ENCODE data around the gene CYP4F22.
"Not testable (repeated sequence)": the region's sequence is repeated elsewhere in the genome, so short reads cannot be mapped to it uniquely, and the experiment has no call there.

Gene CYP4F22

DNA sequence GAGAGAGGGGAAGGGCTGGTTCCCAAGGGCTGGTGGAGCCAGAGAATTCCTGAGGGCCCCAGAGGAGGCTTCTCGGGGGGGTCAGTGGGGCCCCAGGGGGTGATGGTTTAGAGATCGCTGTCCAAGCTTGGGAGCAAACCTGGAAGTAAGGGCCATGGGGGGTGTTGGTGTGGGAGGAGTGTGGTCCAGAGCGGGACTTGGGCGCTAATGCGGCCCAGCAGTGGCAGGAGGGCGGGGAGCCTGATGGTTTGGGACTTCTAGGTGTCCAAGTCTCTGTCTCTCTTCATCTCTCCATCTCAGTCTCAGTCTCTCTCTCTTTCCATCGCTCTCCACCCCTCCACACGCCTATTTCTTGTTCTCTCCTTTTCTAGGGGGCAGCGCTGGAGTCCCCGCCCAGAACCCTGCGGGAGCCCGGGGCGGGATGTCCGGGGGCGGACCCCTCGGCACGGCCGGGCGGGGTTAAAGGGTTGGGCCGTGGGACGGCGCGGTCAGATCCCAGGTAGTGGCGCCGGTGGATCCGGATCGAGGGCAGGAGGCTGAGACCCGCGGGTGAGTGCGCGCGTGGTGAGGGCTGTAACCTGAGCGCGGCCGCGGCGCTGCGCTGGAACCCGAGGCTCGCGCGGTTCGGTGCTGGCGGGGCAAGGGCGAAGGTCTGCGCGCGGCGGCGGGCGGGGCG, at the start of gene CYP4F22:
Gene CYP4F22 (plus strand): TSS at position 491 of the 676 bp plus-strand sequence. CDS start 16,812 bp downstream, outside the sequence.
- DNase-seq: peak; percentile 17

DNA sequence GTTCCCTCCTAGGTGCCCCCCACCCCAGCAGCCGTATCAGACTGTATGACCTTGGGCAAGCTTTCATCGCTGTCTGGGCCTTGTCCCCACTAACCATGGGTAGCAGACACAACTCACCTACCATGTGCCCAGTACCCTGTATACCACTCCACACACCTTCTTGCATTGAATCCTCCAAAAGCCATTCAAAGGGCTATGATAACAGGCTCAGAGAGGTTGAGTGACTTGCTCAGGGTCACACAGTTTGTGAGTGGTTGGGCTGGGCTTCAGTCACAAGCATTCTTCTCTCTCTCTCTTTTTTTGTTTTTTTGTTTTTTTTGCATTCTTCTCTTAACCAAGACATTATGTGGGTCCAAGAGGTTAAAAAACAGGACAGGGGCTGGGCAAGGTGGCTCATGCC, 46.6 kb upstream of the CYP4F22 start:
- no peak for DNase-seq

DNA sequence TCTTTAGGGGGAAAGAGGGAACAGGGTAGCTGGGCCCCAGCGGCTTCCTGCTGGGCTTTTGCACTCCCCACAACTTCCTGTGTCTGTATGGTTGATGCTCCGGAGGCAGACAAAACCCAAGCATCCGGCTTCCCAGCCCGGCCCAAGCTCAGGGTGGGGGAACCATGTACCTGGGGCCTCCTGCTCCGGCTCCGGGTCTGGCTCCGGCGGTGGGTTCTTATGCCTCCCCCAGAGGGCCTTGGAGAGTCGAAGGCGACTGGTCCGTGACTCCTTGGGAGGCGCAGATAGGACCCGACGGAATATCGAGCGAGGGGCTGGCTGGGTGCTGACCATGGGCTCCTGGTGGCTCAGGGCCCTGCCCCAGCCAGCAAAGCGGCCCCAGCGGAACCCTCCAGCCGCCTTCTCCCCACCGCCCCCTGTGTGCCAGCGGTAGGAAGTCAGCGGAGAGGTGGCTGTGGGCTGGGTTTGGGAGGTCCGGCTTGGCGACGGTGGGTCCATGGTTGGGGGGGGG, 44.4 kb upstream of the CYP4F22 start:
- DNase-seq: peak; percentile 79

DNA sequence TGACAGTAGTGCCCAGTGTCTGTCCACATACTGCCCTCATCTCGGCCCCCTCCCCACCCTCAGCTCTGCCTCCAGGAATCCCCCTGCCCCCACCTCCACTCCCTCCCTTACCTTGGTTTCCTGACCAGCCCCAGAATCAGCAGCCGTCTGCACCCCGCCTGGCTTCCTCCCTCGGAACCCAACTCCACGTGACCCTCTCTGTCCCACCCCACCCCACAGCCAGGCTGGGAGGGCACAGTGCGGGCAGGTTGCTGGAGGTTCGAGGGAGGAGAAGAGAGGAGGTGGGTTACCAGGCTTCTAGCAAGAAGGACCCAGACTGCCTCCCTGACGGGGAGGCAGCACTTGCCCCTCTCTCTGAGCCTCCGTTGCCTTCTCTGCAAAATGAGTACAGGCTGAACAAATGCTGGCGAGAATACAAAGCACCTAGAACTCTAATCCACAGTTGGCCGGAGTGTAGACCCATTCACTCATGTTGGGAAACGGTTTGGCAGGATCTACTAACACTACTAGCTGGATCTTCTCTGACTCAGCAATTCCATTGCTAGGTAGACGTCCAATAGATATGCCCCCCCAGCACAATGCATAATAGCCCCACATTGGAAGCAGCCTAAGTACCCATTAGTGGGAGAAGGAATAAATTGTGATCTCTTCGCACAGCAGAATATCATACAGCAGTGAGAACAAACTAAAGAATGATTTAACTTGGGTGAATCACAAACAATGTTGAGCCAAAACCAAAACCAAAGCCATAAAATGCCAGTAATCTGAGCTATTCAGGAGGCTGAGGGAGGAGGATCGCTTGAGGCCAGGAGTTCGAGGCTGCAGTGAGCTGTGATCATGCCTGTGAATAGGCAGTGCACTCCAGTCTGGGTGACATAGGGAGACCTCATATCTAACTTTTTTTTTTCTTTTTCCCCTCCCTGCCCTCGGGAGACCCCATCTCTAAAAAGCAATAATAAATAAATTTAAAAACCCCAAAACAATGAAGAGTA, 43.6 kb upstream of the CYP4F22 start, which contains the start of gene RASAL3:
Gene RASAL3 (minus strand): TSS at position 151 of the 992 bp plus-strand sequence. CDS start 186 bp downstream, outside the sequence.
- DNase-seq: peak; percentile 67

DNA sequence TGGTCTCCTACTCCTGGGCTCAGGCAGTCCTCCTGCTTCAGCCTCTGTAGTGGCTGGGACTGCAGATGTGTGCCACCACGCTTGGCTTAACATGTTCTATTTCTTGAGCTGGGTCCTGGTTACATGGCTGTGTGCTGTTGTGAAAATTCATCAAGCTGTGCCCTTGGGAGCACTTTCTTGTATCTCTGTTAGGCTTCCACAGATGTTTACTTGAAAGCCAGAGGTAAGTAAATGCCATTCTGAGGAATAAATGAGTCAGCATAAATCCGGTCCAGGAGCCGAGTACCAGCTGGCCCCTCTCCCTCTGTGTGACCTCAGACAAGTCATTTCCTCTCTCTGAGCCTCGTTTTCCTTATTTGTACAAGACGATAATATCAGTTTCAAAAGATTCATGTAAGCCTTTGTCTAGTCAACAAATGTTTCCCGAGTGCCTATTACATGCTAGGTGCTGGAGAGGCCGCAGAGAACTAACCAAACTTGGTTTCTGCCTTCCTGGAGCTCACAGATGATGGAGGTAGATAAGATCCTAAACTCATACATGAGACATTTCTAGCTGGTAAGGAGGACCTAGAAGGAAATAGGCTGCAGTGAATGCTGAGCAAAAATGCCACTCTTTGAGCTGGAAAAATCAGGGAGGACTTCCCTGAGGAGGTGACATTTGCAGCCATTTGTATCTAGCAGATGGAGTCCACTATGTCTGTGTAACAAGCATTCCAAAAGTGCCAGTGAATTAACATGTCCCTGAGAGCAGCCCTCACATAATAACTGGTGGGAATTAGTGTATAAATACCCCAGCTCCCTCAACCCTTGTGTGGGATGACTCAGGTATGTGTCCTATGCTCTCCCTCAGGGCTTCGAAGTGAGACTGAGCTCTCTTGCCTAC, 41.2 kb upstream of the CYP4F22 start:
- peak; percentile 68 for DNase-seq

DNA sequence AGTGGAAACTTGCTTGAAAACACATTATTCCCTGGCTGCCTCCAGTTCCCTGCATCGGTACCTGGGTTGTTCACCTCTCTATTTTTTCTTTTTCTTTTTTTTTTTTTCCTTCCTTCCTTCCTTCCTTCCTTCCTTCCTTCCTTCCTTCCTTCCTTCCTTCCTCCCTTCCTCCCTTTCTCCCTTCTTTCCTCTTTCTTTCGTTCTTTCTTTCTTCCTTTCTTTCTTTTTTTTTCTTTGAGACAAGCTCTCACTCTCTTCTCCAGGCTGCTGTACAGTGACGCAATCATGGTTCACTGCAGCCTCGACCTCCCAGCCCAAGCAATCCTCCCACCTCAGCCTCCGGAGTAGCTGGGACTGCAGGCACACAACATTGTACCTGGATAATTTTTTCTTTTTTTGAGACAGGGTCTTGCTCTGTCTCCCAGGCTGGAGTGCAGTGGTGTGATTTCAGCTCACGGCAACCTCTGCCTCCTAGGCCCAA, 40.6 kb upstream of the CYP4F22 start:
- DNase-seq: no peak

DNA sequence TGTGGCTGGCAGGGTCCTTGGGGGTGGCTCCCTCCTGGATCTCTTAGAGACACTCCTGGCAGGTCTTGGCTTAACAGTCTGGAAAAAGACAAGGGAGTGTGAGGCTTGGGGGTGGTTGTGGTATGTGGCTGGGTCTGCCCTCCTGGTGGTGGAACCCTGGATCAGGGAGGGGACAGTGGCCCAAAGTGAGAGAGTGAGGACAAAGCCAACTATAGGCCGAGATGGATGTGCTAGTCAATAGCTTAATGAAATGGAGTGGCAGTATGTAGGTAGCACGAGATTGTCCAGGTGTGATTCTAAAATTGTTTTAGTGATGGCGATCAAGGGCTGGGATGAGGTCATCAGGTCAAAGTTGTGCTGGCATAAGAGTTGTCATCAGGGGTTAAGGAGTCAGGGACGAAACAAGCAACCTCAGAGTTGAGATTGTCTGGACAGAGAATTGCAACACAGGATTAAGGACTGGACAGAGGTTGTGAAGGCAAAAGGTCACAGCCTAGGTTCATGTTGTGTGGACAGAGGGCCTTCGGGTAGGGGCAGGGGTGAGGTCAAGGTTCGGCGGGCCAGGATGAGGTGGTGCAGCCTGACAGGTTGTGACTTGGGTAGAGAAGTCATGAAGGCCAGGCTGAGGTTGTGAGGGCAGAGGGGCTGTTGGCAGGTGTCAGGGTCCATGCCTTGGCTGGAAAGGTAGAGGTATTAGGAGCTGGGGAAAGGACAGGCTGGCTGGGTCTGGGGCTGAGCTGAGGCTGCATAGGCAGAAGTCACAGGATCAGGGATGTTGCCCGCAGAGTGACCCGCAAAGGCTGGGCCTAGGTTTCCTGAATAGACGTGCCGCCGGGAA, 39.4 kb upstream of the CYP4F22 start:
- no peak for DNase-seq

DNA sequence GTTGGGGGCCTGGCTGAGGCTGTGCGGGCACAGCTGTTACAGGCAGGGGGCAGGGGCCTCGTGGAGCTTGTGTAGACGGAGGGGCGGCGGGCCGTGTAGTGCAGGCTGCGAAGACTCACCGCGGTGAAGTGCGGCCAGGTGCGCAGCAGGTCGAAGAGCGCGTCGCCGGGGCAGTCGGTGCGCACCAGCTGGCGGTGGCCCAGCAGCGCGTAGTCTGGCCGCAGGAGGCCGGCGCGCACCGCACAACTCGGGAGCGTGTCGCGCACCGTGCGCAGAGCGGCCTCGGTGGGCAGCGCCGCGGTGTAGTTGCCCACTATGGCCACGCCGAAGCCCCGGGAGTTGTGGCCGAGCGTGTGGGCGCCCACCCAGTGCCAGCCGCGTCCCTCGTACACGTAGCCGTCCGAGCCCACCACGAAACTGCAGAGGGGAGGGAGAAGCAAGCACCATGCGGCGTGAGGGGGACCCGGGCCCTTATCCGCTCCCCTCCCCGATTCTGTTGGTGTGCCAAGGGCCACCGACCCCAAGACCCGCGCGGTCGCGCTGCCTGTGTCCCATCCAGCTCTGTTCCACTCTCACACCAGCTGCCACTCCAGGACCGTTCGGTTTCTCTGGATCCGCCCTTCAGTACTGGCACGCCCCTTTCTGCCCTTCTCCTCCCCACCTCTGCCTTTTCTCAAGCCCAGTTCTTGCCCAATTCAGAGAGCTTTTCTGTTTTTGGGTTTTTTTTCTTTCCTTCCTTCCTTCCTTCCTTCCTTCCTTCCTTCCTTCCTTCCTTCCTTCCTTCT, 38.6 kb upstream of the CYP4F22 start:
- DNase-seq: peak; percentile 34

DNA sequence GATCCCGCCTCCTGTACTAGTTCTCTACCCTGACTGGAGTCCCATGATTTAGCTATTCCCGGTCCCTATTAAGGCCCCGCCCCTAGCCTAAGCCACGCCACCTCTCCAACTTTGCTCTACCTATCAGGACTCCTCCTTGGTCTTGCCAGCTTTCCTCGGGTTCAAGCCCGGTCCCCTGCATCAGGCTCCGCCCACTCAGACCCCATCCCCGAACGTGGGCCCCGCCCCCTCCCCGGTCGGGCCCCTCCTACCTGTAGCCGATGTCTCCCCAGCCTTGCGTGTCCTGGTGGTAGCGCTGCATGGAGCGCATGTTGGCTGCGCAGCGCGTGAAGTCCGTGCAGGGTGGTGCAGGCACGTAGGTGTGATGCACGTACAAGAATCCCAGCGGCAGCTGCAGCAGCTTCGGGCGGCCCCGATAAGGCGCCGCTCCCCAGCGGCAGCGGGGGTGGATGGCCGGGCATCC, 36.7 kb upstream of the CYP4F22 start:
- no peak for DNase-seq

DNA sequence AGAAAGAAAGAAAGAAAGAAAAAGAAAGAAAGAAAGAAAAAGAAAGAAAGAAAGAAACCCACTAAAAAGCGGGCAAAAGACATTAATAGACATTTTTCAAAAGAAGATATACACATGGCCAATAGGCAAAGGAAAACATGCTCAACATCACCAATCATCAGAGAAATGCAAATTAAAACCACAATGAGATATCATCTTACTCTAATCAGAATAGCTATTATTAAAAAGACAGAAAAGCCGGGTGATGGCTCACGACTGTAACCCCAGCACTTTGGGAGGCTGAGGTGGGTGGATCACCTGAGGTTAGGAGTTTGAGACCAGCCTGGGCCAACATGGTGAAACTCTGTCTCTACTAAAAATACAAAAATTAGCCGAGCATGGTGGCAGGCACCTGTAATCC, 34.5 kb upstream of the CYP4F22 start:
- not testable (repeated sequence) for DNase-seq

DNA sequence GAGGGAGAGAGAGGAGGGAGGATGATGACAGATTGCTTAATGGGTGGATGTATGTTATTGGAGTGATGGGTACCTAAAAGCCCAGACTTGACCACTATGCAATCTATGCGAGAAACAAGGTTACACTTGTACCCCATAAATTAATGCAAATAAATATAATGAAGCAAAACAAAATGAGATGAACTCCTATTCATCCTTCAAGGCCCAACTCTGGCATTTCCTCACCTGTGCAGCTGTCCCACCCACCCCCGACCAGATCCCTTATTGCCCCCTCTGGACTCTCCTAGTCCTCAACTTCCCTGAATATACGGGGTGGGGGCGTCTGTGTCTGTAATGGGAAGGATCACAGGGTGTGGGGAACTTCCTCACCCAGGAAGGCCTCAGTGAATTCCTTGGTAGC, 33.2 kb upstream of the CYP4F22 start:
- DNase-seq: no peak

DNA sequence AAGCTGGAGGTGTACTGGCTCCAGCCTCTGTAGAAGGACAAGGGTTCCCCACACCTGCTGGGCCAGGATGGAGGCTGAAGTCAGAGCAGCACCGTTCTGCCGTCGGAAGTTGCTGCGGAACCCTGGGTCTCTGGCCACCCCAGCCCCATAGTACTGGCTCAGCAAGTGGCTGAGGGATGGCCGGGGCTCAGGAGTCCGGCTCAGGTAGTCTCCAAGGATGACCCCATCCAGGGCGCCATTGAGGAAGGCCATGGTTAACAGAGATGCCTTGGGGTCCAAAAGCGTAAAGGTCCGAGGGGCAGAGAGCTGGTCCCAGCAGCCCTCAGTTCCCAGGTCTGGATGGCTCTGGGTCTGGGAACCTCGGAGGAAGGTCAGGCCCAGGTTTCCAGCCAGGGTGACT, 32.7 kb upstream of the CYP4F22 start:
- DNase-seq: no peak

DNA sequence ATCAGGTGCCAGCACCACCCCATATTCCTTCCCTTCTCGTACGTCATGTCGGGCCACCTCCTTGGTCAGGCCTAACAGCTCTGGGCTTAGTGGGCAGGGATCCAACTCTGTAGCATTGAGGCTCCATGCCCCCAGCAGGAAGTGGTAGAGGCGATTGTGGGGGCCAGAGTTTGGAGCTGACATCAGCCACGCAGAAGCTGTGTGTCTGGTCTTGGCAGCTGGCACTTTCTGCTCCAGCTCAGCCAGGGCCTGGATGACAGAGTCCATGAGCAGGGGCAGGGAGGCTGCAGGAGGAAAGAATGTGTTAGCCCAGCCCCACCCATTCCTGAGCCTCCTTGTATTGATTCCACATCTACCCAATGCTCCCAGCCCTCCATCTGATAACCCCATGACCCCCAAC, 32.0 kb upstream of the CYP4F22 start:
- DNase-seq: no peak

DNA sequence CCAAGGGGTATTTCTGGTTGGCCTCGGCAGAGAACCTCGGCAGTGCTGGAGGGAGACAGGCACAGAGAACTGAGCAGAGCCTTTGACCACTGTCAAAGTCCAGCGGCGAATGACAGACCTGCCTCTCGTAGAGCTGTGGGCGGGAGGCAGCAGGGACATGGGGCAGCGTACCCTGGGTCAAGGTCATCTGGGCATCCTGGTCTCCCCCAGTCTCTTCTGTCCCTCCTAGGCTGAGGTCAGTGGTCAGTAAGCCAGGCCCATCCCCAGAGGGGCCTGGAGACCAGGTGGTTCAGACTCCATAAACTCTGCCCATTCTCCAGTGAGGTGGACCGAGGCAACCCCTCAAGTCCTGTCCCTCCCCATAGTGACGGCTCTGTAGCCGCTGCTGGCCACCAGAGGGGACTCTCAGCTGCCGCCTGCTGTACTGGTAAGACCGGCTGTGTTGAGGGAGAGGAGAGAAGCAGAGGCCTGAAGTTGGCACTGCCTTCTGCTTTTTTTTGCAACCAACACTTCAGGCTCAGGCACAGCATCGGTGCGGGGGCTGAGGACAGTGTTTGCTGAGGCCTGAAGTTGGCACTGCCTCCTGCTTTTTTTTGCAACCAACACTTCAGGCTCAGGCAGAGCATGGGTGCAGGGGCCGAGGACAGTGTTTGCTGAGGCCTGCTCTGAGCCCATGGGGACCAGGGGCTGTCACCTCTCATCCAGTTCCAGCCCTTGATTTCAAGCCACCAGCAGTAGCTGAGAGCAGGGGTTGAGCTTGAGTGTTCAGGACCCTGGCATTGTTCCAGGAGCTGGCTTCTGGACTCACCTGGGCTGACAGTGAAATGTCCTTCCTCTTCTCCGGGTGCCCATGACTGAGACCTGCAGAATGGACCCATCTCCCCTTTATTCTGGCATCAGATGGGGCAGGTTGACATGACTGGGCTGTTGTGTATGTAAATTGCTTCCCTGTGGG, 28.7 kb upstream of the CYP4F22 start, which contains the start of gene PGLYRP2:
Gene PGLYRP2 (minus strand): TSS at position 111 of the 955 bp plus-strand sequence. CDS start 130 bp downstream, outside the sequence.
- no peak for DNase-seq

DNA sequence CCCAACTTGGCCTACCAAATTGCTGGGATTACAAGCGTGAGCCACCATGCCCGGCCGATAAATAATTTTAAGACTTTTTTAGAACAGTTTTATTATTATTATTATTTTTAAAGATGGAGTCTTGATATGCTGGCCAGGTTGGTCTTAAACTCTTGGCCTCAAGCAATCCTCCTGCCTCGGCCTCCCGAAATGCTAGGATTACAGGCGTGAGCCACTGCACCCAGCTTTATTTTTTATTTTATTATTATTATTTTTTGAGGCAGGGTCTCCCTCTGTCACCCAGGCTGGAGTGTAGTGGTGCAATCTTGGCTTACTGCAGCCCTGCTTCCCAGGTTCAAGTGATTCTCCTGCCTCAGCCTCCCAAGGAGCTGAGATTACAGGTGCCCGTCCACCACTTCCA, 27.3 kb upstream of the CYP4F22 start:
- DNase-seq: not testable (repeated sequence)

DNA sequence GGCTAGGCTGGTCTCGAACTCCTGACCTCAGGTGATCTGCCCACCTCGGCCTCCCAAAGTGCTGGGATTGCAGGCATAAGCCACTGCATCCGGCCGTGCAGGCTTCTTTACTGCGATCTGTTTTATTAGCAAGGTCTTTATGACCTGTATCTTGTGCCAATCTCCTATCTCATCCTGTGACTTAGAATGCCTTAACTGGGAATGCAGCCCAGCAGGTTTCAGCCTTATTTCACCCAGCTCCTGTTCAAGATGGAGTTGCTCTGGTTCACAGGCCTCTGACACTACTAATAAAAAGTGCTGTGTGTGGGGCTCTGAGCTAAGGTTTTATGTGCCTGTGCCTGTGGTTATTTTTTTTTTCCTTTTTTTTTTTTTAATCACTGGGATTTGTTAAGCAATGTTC, 22.6 kb upstream of the CYP4F22 start:
- DNase-seq: not testable (repeated sequence)

DNA sequence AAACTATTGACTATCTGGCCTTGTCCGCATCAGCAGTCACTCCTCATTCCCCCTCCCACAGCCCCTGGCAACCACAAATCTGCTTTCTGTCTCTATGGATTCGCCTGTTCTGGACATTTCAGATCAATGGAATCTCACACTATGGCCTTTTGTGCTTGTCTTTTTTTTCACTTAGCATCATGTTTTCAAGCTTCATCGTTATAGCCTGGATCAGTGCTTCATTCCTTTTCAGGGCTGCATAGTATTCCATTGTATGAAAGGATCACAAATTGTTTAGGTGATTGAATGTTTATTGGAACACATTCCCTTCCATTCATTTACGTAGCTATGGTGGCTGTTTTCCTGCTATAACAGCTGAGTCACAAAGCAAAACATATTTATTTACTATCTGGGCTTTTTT, 21.3 kb upstream of the CYP4F22 start:
- no peak for DNase-seq

DNA sequence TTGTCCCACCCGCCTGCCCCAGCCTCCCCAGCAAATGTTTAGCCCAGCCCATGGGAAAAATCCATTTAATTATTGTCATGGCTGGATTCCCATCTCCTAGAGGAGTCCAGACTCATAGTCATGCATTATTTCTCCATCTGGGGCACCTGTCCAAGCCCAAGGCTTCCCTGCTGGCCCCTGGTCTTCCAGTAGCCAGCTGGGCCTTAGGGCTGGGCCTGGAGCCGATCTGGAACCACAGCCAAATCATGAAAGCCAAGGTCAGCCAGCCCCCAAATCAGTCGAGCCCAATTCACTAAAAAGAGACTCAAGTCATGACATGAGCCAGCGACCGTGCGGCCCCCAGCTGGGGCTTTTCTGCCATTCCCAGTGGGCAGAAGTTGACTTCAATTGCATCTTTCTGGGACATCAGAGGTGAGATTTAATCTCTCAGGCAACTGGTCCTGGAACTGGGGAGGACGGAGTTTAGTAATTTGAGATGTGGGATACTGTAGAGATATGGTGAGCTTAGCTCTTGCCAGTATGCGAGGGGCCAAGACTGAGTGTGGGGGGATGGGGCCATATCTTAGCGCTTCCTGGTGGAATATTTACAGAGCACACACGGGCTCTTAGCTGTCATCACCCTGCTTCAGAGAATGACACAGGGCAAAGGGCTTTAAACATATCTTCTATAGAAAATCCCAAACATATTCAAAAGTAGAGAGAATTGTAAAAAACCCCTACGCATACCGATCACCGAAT, 19.7 kb upstream of the CYP4F22 start:
- no peak for DNase-seq
